ENCODE data around the gene BRAP. TPM values are rescaled to one million over a fixed set of nuclear protein-coding genes. Genes with fewer than 3 reads are reported as not detected.

Gene BRAP
- total and polyA plus RNA-seq, 10 of the 15 experiments (the other 5 are each of a cell fraction or from before 2014, with no cell fraction given): 2.3 to 28.2 (median 17.8) TPM

DNA sequence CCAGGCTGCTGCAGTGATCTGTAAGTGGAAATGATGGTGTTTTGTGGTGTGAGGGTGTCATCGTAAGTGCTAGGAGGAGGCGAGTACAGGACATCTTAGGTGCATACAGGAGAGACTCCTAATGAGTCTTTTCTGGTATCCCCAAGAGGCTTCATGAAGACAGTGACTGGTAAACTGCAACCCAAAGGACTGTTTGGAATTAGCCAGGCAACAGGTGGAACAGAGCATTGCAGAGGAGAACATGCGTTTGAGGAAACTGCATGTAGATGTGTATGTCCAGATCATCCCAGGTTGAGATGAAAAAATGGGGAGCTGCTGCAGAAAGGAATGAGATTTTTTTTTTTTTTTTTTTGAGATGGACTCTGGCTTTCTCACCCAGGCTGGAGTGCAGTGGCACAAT is 5.5 kb upstream of the BRAP start:
- Histone ChIP-seq H3K4me2 (ENCODE audit: control insufficient read depth, insufficient read depth) (no peak overlapping the region), H3K27ac (ENCODE audit: control insufficient read depth, insufficient read depth) (no peak overlapping the region), H3K4me3 (no peak overlapping the region), H4K20me1 (ENCODE audit: control insufficient read depth, insufficient read depth) (no peaks in the 10 kb centered on the region), H3K9ac (ENCODE audit: control insufficient read depth, insufficient read depth, low read length) (no peak overlapping the region), H3K4me1 (ENCODE audit: control insufficient read depth, insufficient read depth, low read length) (peaks cover 8% of the 10 kb centered on the region), H3K9me3 (replicated peaks; ENCODE audit: control insufficient read depth, insufficient read depth, low read length) (no peaks in the 10 kb centered on the region), H3K36me3 (ENCODE audit: control insufficient read depth in 2 of 2, insufficient read depth in 2 of 2, low read length in 1 of 2) (0 out of 4 replicates have a peak, but pooled peaks cover 0 to 4% of the 10 kb centered on the region in 2 experiments), H3K79me2 (ENCODE audit: control insufficient read depth, insufficient read depth, low read length) (peaks cover 14% of the 10 kb centered on the region), H2AFZ (ENCODE audit: control insufficient read depth, low read depth, low read length) (no peak overlapping the region), H3K27me3 (replicated peaks in 1 of 2; ENCODE audit: control insufficient read depth in 2 of 2, insufficient read depth in 2 of 2, low read length in 1 of 2) (no peaks in the 10 kb centered on the region)
- intact Hi-C loops (cut with micrococcal nuclease; ENCODE audit: unreplicated experiment) (no loop called here), in situ Hi-C loops (cut with MboI) (no loop called here)
- ChIA-PET CTCF (interaction anchor here (1.1 to 1.2 kb wide), 3 partner anchors 17 to 124 kb away, joined by 3 to 4 read pairs (median 3); no protein-coding TSS in a partner anchor), RAD21 (ENCODE audit: unreplicated experiment) (no interaction called here), POLR2A (no interaction called here), SMC1A (ENCODE audit: uncharacterized antibody, unreplicated experiment) (interaction anchor here (1.1 kb wide), 1 partner anchor 10 kb away, joined by 4 read pairs; no protein-coding TSS in a partner anchor)
- FAIRE-seq (no peak), DNase-seq (ENCODE audit: low read depth, low spot score) (no peak), ATAC-seq (no peak)
- BruUV-seq (replicated peaks): no TSS peak
- WGBS (ENCODE audit: insufficient coverage, insufficient replicate concordance, low lambda C conversion rate, missing lambda C conversion rate): 98% methylated on average over 3 of the region's 3 CpGs
- TF ChIP-seq, protein P1, sequence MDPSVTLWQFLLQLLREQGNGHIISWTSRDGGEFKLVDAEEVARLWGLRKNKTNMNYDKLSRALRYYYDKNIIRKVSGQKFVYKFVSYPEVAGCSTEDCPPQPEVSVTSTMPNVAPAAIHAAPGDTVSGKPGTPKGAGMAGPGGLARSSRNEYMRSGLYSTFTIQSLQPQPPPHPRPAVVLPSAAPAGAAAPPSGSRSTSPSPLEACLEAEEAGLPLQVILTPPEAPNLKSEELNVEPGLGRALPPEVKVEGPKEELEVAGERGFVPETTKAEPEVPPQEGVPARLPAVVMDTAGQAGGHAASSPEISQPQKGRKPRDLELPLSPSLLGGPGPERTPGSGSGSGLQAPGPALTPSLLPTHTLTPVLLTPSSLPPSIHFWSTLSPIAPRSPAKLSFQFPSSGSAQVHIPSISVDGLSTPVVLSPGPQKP (IDR thresholded peaks at IDR 0.05; ENCODE audit: low read depth, low read length): no peak
- TF ChIP-seq RAD51 (IDR thresholded peaks at IDR 0.05): no peak
- TF ChIP-seq KLF5 (IDR thresholded peaks at IDR 0.05; ENCODE audit: partially characterized antibody): no peak
- TF ChIP-seq ZBED1 (IDR thresholded peaks at IDR 0.05; ENCODE audit: borderline replicate concordance): no peak
- TF ChIP-seq SMARCA5 (IDR thresholded peaks at IDR 0.05): no peak
- no peak for TF ChIP-seq NR2C1 (IDR thresholded peaks at IDR 0.05)
- no peak for TF ChIP-seq NFYA (IDR thresholded peaks at IDR 0.05; ENCODE audit: borderline replicate concordance, low read depth, low read length)
- no peak for TF ChIP-seq SUPT20H (IDR thresholded peaks at IDR 0.05; ENCODE audit: borderline replicate concordance, control insufficient read depth, low read depth, low read length)
- TF ChIP-seq, protein P2, sequence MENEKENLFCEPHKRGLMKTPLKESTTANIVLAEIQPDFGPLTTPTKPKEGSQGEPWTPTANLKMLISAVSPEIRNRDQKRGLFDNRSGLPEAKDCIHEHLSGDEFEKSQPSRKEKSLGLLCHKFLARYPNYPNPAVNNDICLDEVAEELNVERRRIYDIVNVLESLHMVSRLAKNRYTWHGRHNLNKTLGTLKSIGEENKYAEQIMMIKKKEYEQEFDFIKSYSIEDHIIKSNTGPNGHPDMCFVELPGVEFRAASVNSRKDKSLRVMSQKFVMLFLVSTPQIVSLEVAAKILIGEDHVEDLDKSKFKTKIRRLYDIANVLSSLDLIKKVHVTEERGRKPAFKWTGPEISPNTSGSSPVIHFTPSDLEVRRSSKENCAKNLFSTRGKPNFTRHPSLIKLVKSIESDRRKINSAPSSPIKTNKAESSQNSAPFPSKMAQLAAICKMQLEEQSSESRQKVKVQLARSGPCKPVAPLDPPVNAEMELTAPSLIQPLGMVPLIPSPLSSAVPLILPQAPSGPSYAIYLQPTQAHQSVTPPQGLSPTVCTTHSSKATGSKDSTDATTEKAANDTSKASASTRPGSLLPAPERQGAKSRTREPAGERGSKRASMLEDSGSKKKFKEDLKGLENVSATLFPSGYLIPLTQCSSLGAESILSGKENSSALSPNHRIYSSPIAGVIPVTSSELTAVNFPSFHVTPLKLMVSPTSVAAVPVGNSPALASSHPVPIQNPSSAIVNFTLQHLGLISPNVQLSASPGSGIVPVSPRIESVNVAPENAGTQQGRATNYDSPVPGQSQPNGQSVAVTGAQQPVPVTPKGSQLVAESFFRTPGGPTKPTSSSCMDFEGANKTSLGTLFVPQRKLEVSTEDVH (IDR thresholded peaks at IDR 0.05; ENCODE audit: low read depth, partially characterized antibody): no peak
- TF ChIP-seq, protein P3, sequence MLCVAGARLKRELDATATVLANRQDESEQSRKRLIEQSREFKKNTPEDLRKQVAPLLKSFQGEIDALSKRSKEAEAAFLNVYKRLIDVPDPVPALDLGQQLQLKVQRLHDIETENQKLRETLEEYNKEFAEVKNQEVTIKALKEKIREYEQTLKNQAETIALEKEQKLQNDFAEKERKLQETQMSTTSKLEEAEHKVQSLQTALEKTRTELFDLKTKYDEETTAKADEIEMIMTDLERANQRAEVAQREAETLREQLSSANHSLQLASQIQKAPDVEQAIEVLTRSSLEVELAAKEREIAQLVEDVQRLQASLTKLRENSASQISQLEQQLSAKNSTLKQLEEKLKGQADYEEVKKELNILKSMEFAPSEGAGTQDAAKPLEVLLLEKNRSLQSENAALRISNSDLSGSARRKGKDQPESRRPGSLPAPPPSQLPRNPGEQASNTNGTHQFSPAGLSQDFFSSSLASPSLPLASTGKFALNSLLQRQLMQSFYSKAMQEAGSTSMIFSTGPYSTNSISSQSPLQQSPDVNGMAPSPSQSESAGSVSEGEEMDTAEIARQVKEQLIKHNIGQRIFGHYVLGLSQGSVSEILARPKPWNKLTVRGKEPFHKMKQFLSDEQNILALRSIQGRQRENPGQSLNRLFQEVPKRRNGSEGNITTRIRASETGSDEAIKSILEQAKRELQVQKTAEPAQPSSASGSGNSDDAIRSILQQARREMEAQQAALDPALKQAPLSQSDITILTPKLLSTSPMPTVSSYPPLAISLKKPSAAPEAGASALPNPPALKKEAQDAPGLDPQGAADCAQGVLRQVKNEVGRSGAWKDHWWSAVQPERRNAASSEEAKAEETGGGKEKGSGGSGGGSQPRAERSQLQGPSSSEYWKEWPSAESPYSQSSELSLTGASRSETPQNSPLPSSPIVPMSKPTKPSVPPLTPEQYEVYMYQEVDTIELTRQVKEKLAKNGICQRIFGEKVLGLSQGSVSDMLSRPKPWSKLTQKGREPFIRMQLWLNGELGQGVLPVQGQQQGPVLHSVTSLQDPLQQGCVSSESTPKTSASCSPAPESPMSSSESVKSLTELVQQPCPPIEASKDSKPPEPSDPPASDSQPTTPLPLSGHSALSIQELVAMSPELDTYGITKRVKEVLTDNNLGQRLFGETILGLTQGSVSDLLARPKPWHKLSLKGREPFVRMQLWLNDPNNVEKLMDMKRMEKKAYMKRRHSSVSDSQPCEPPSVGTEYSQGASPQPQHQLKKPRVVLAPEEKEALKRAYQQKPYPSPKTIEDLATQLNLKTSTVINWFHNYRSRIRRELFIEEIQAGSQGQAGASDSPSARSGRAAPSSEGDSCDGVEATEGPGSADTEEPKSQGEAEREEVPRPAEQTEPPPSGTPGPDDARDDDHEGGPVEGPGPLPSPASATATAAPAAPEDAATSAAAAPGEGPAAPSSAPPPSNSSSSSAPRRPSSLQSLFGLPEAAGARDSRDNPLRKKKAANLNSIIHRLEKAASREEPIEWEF (IDR thresholded peaks at IDR 0.05; ENCODE audit: insufficient replicate concordance, low read depth, low read length): no peak
- TF ChIP-seq POLR2AphosphoS2 (IDR thresholded peaks at IDR 0.05; ENCODE audit: low read depth, low read length): no peak
- TF ChIP-seq PML (IDR thresholded peaks at IDR 0.05; ENCODE audit: low read length): no peak
- TF ChIP-seq, protein P4, sequence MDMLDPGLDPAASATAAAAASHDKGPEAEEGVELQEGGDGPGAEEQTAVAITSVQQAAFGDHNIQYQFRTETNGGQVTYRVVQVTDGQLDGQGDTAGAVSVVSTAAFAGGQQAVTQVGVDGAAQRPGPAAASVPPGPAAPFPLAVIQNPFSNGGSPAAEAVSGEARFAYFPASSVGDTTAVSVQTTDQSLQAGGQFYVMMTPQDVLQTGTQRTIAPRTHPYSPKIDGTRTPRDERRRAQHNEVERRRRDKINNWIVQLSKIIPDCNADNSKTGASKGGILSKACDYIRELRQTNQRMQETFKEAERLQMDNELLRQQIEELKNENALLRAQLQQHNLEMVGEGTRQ (IDR thresholded peaks at IDR 0.05; ENCODE audit: borderline replicate concordance, low read depth, low read length): no peak
- no peak for TF ChIP-seq SMAD1 (IDR thresholded peaks at IDR 0.05; ENCODE audit: low read depth, partially characterized antibody)
- TF ChIP-seq SPI1 (IDR thresholded peaks at IDR 0.05; ENCODE audit: borderline replicate concordance, insufficient read depth, low read depth, low read length): no peak

Data from GM12878 (cell line).